GOT3 (cell line): ENCODE results near the gene RSRP1.
"Not testable (repeated sequence)": the region's sequence is repeated elsewhere in the genome, so short reads cannot be mapped to it uniquely, and the experiment has no call there.

Source experiments
- DNase-seq: peaks from one replicate; lab custom pipeline; 2025; ENCODE audit warnings: mixed read lengths; lab: John Stamatoyannopoulos, UW

Gene RSRP1

GRCh38 chr1:25257196-25257595 is 9.9 kb upstream of the RSRP1 start:
- no peak for DNase-seq

- no peak for DNase-seq
Observed at GRCh38 chr1:25256578-25256965, 9.3 kb upstream of the RSRP1 start.

- DNase-seq: no peak
Observed at GRCh38 chr1:25255706-25256577, 8.7 kb upstream of the RSRP1 start.

- DNase-seq: no peak
Observed at GRCh38 chr1:25253911-25254310, 6.7 kb upstream of the RSRP1 start.

- no peak for DNase-seq
Observed at GRCh38 chr1:25247829-25248754, 838 bp upstream of the RSRP1 start.

- DNase-seq: no peak
Observed at GRCh38 chr1:25246600-25247023, 642 bp downstream of the RSRP1 start.

GRCh38 chr1:25245809-25246599 is 1.2 kb downstream of the RSRP1 start:
- no peak for DNase-seq

GRCh38 chr1:25245393-25245792 is 1.9 kb downstream of the RSRP1 start:
- no peak for DNase-seq

- no peak for DNase-seq
Observed at GRCh38 chr1:25243907-25244306, 3.3 kb downstream of the RSRP1 start.

- peak; percentile 67 for DNase-seq
Observed at GRCh38 chr1:25239681-25240541, 7.3 kb downstream of the RSRP1 start.

GRCh38 chr1:25238046-25238445 is 9.2 kb downstream of the RSRP1 start:
- no peak for DNase-seq

GRCh38 chr1:25236261-25236660 is 11.0 kb downstream of the RSRP1 start:
- DNase-seq: not testable (repeated sequence)

GRCh38 chr1:25235411-25235810 is 11.8 kb downstream of the RSRP1 start:
- not testable (repeated sequence) for DNase-seq

- no peak for DNase-seq
Observed at GRCh38 chr1:25232866-25233784, 14.1 kb downstream of the RSRP1 start.

- DNase-seq: peak; percentile 68
Observed at GRCh38 chr1:25232027-25232865, 15.0 kb downstream of the RSRP1 start, which contains the start of gene SYF2. Gene SYF2, minus strand, starts transcription at chr1:25232502. Its CDS starts 35 bp downstream, at chr1:25232467.

GRCh38 chr1:25223471-25223870 is 23.8 kb downstream of the RSRP1 start:
- DNase-seq: no peak

- no peak for DNase-seq
Observed at GRCh38 chr1:25222606-25223005, 24.6 kb downstream of the RSRP1 start.

GRCh38 chr1:25220666-25221065 is 26.6 kb downstream of the RSRP1 start:
- no peak for DNase-seq
